Suppressor macrophage (primary cell): ENCODE results near the gene HECW1.

ENCODE experiments used
- DNase-seq, 4 experiments: peaks; one replicate each; pipeline ENCODE4 v3.0.0-alpha.2; 2020 to 2022

Gene HECW1

DNA sequence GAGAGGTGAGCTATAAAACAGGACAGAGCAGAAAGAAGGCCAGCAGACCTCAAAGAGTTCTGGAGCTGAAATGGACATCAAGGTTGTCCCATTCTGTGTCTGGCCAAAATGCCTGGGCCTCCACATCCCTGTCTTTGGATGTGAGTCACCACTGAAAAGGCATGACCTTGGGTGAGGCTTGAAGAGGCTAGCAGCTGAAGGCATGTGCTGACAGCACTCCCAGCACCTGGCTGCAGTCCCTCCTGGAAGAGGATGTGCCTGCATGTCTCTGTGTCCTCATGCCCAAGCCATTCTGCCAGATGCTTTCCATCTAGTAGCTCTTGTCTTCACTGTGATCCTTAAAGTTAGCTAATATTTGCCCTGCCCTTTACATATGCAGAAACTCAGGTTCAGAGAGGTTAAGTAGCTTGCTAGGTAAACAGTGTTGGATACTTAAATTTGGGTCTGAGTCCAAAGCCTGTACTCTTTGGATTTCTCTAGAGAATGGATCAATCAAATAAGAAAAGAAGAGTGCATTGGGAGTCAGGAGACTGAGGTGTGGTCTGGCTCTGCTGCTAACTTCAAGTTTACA lies 35.8 kb downstream of the HECW1 start:
- no peak for DNase-seq

DNA sequence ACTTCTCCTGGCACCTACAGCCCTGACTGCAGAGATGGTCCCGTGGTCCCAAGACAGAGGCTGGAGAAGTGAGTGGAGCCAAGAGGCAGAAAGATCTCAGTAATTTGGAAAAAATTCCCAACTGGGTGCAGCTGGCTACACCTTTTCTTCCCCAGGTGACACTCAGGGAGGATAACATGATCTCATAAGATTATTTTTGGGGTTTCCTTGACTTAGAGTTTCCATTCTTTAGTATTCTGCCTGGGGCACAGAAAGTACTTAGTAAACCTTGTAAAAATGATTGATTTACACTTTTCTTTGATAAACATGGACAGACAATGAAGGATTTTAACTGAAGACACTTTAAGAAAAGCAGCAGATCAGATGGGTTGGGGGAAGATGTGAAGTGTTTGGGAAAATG lies 38.6 kb downstream of the HECW1 start:
- no peak for DNase-seq

DNA sequence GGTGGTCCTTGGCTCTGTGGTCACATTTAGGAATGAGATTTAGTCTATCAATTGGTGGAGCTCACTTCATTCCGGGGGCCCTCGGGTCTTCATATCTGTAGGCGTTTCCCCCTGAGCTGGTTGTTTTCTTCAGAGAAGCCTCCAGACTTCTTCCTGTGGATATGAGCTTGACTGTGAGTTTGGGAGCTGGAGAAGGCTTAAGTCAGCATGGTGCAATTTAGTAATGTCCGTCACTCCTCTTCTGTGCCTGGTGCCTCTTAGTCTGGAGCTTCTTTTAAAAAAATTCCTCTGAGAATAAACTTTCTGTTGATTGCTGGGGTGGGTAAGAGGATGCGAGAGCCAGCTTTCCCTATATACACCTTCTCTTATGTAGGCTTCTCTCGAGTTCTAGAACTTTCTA lies 40.2 kb downstream of the HECW1 start:
- no peak for DNase-seq

DNA sequence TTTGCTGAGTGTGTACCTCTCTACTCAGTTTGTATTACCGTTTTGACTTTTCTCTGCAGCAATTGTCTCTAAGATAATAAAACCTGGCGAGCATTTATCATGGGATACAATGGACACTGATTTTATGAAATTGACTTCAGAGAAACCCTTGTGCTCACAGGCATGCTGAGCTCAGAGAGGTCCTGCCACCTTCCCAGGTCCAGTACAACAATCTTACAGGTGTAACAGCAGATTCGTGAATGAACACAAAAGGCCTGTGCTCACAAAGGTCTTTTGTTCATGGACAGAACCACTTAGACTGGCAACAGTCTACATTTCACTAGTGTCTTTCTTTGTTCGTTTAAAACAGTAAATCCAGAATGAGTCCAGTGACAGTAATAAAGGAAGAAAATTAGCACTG lies 43.2 kb downstream of the HECW1 start:
- no peak for DNase-seq

DNA sequence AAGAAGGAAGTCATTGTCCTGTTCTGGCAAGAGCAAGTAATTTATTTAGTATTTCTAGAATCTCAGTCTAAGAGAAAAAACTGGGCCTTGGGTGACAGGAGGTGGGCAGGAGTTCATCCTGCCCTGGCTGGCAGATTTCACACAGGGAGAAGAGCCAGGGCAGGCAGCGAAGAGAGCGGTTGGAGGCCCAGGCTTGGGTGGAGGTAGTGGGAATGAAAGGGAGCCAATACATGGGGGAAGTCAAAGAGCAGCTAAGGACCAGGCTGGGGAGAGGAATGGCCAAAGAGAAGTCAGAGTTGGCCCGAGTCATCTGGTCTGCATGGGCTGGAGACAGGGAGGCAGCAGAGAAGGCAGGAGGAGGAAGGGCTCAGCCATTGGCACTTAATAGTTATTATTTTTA lies 51.4 kb downstream of the HECW1 start:
- DNase-seq = peak in 3 of 4 experiments; percentile 7 to 42 (median 36)

DNA sequence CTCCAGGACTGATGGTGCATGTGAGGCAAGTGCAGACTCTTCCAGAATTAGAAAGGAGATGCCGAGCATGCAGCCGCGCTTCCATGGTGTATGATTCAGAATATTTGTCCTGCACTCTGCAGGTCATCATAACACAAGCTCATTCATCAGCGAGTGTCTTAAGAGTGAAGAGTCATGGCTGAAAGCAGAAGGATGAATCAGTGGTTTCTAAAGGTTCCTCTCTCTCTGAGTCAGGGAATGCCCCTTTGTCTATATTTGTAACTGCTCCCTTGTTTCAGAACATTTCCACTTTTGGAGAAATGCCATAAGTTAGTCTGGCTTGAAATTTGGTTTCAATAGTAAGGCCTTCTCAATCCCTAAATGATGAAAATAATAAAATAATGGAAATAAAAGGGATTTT lies 52.3 kb downstream of the HECW1 start:
- DNase-seq = peak; percentile 76 to 95 (median 86)

DNA sequence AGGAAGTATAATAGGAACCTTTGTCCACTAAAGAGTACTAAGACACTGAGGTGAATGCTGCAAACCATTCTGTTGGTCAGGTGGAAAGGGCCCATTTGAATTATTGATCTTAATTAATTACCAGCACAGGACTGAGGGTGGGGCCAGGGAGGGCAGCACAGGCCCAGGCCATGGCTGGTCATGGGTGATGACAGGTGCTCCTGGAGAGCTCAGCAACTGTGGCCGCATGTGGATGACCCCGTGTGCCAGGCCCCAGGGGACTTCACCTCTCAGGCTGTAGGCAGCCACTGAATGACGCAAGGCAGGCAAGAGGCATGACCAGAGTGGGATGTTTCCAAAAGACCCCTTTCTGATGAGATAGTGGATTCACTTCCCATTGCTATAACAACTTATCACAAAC lies 54.2 kb downstream of the HECW1 start:
- DNase-seq = no peak

DNA sequence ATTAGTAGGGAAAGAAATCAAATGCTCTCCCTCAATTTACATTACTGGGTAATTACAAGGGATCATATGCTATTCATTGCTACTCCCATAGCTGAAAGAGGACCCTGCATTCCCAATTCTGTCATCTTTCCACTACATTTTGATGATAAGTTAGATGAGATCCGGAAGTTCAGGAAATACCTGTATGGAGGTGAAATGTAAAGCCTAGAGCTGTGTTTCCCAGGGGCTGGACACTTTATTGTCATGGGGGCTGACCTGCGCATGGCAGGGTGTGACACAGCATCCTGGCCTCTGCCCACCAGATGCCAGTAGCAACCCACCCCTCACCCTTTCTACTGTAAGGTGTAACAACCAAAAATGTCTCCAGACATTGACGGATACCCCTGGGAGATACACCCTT lies 56.6 kb downstream of the HECW1 start:
- DNase-seq = no peak

DNA sequence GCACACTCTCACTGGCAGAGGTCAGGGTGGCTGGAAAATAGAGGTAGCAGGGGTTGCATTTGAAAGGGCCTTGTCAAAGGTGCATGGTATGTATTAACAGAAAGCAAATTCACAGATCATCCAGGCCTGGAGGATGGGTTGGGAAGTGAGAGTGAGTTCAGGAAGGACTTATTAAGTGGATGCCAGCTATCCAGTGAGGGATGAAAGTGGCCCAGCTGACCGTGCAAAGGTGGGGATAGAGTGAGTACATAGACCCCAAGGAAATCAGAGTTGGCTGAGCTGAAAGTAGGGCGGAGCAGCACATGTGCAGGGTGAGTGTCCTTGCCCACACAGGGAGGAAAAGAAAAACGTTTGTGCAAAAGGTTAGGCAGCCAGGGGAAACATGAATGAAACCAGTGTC lies 58.1 kb downstream of the HECW1 start:
- DNase-seq = no peak

DNA sequence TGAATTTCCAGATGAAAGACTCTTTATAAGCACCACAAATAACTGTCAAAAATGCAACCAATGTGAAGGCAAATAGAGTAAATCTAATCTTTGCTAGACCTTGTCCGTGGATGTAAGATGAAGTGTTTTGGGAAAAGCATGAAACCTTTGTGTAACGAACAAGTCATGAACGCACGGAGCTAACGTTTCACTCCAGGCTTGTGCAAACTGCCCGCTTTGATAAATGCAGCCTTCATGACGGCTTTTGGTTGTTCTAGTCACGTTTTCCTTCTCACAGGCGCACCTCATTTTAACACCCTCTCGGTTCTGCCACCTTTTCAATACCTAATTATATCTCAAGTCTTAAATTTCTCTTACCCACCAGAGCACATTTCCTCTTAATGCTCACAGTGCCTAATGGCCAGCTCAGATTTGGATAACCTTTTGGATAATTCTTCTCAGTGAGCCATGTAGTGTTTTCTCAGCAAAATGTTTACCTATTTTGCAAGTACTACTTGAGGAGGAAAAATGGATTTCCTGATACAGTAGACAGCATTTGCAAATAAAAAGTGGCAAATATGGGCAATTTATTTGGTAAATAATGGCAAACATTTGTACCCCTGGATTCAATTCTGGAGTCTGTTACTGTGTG lies 63.2 kb downstream of the HECW1 start:
- no peak for DNase-seq

DNA sequence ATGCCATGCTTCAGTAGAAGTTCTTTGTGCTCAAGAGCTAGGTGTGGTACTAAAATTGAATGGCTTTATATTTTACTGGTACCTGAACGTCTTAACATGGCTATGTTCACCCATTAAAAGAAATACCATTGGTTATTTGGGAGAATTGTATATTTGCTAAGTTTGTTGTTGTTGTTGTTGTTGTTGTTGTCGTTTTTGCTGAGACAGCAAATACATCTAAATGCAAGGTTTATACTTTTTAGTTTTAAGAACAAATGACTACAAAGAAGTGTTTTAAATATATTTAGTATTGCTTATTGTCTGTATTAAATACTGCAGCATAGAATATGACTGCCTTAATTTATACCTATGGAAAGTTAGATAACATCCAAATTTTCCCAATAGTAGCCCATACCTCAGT lies 66.9 kb downstream of the HECW1 start:
- DNase-seq = no peak

DNA sequence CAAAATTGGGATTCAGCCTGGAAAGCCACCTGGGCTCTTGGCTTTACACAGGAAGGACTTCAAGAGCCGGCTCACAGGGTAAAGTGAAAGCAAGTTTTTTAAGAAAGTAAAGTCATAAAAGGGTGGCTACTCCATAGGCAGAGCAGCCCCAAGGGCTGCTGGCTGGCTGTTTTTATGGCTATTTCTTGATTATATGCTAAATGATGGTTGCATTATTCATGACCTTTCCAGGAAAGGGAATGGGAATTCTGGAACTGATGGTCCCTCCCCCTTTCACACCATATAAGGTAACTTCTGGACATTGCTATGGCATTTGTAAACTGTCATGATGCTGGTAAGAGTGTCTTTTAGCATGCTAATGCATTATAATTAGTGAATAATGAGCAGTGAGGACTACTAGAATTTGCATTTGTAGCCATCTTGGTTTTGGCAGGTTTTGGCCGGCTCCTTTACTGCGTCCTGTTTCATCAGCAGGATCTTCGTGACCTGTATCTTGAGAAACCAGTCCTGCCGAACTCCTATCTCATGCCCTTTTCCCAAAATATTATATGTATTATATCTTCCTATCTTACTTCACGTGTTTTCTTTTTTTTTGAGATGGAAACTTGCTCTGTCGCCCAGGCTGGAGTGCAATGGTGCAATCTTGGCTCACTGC lies 80.5 kb downstream of the HECW1 start:
- DNase-seq = no peak

DNA sequence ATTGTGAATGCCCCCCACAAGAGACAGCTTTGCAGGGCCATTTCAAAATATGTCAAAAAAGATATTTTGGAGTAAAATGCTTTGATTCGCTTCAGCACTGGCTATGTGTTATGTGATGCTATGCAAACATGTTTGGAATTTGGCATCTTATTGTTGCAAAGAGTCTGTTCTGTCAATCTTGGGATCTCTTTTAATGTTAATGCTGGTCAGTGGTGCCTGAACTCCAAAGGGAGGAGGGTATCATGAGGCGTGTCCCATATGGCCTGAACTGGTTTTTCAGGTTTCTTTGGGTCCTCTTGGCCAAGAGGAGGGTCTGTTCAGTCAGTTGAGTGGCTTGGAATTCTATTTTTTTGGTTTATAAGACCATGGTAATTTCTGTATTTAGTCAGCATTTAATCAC lies 81.4 kb downstream of the HECW1 start:
- DNase-seq = no peak

DNA sequence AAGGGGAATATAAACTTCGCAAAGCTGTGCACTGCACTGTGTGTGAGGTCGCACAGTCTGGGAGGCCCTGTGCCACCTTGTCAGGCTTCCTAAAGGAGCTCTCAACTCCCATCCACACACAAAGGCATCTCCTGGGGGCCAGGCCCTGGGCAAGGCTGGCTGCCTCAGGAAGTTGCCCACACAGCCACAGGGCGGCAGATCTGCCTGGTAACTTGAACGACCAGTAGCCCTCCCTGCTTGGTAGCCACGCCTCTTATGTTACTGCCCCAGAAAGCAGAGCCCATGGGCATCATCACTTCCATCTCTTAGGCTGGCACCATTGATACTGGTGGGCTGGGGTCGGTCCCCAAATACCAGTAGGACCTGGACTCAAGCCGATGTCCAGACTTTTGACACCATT lies 82.8 kb downstream of the HECW1 start:
- DNase-seq = no peak

DNA sequence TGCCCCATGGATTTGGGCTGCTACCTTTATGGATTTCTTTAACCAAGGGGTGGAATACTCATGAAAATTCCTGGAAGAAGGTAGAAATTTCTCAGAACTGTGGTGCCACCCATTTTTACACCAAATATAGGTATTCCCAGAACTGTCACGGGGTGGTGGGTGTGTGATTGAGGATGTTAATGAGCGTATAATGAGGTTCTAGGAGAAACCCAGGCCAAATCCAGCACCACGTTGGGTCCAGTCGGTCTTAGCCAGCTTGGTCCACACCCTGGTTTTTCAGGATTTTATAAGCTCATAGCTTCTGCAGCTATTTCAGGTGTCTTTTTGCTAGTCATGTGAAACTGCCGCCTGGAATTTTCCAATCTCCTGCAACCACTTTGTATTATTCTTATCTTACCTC lies 83.3 kb downstream of the HECW1 start:
- no peak for DNase-seq

DNA sequence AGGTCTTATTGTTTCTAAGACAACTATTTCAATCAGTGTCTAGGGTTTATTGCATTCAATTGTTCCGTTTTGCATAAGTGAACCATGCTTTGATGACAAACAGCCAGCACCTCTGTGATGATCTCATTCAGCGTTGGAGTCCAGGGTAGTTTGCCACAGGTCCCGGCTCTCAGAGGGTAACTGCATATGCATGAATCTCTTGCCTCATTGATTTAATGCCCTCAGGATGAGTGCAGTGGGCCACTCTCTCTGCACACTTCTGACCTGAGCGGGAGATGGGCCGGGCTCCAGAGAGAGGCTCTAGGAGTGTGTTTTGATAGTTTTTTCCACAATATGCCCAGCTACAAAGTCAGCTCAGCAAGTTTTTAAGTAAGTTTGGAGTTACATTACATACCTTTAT lies 83.9 kb downstream of the HECW1 start:
- no peak for DNase-seq

DNA sequence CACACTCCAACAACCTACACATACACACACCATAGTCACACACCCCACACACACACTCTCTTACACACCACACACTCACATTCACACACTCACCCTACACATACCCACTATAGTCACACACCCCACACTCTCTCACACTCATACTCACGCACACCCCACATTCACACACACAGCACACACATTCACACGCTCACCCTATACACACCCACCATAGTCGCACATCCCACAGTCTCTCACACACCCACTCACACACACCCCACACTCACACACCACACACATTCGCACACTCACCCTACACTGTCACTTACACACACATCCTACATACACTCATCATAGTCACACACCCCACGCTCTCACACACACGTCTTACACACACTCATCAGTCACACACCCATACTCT lies 85.6 kb downstream of the HECW1 start:
- DNase-seq = no peak

DNA sequence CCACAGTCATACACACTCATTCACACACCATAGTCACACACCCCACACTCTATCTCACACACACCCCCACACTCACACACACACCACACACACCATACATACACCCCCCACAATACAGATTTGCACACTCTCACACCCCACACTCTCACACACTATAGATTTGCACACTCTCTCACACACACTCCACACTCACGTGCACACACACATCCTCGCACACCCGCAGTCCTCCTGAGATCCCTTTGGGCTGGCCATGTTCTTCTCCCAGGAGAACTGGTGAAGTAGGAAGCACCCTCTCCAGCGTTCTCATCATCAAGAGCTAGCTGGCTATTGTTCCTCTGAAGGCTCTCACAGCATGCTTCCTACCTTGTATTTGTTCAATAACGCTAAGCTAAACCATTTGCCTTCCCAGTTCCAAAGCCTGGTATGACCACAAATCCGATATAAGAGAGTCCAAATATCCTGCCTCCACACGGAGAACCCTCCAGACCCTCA lies 86.2 kb downstream of the HECW1 start:
- DNase-seq = no peak

DNA sequence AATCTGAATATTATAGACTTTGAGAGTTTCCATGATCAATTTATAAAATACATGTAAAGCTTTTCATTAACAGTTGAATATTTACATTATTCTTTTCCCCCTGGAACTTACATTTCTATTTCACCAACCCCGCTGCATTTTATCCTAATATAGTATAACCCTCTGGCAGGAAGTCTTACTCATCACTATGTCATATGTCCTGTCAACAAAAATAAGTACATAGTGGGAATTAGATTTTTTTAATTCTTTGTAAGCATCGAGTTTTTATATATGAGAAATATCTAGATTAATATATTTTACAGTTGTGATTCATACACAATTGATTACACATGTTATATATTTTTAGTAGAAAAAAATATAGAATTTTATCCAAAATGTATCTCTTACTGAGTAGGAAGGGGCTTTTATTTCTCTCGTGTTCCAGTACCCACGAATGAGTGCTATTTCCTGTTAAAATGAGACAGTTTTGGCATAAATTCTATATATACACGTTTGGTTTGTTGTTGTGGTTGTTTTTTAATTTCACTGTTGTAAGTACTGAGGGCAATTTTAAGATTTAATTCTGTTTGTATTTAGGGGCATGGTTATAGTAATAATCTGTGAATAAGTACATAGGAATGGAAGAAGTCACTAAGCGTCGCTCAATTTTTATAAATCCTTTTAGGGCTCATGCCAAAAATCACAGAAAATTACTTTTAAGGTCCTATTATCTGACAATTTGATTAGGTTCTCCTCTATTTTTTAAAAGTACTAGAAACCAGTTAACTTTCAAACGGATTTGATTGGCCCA lies 87.1 kb downstream of the HECW1 start:
- peak in 2 of 4 experiments; percentile 4 to 17 for DNase-seq

DNA sequence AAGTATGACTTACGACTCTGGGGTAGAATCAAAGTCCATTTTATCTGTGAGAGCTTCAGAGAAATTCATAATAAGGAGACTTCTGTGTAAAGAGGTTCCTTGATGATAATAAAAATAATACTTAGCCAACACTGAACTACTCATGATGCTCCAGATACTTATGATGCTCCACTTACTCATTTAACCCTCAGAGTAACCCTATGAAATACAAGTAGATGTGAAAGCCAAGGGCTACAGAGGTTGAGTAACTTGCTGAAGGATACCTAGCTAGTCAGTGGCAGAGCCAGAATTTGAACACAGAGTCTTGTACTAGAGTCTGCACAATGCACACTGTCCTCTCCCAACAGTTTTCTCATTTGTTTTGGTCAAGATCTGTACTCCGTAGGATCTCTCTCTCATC lies 89.5 kb downstream of the HECW1 start:
- DNase-seq = no peak

DNA sequence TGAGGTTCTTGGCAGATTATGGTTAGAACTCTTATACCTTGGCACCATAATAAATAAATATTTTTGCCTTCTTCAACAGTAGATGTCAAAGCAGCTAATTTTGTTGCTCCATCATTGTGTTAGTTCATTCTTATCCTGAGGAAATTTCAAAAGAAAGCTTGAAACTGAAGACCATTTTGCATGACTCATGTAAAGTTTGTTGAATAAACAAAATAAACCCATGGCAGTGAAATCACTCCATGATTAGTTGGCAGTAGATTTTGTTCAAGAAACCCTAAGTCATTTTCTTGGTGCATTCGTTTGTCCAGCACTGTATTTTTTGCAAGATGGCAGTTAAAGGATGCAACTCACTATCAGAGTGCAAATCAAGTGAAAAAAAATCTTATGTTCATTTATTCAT lies 91.6 kb downstream of the HECW1 start:
- peak in 1 of 4 experiments; percentile 10 for DNase-seq

DNA sequence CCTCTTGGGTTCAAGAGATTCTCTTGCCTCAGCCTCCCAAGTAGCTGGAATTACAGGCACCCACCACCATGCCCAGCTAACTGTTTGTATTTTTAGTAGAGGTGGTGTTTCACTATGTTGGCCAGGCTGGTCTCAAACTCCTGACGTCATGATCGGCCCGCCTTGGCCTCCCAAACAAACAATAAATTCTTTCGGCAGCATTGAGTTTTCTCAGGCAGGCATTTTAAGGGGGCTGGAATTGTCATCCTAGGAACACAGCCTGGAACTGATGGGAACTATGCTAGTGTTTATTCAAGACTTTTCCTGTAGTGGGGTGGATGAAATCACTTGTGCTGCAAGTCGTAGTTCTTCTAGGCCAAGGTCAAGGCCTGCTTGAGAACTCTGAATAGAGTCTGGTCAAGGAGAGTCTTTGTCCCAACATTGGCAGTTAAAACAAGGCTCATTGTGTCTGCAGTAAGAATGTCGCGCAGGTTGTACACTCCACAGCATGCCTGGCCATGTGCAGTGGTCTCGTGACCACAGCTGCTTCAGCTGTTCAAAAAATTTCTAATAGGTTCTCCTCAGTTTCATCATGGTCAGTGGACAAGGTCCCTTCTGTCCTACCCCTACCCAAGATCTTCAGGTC lies 92.8 kb downstream of the HECW1 start:
- no peak for DNase-seq

DNA sequence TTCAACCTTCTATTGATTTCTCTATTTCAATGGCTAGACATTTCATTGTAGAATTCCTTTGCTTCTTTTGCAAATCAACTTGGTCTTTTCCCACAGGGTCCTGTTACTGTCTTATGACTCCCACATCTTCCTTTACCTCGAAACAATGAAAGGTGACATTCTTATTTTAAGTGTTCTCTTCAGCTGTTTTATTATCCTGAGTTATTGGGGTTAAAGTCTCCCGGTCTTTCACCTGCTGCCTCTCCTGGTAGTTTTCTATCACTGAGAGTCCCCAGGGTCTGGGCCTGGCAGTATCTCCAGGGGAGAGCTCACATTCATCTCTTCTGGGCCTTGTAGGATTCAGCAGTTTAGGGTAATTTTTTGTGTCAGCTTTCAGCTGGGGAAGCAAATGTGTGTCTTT lies 95.8 kb downstream of the HECW1 start:
- no peak for DNase-seq
